Esophagus squamous epithelium (tissue), 4 donors: ENCODE measurements around the gene NXPE4.
"Not testable (repeated sequence)": the region's sequence is repeated elsewhere in the genome, so short reads cannot be mapped to it uniquely, and the experiment has no call there.

Experiments used
- POLR2A ChIP-seq, 4 donors: fragments of 450-650 bp; IDR thresholded peaks; one replicate each; pipeline ENCODE4 v1.6.1; 2017; ENCODE audit warnings: antibody characterized with exemption in 4 of 4, mild to moderate bottlenecking in 4 of 4, moderate library complexity in 3 of 4
- TF ChIP-seq, protein P1 (sequence below), 6 experiments: fragments of 450-650 bp in 4 of 6; fragments of 200-600 bp in 2 of 6; sonication (generic) in 2 of 6; IDR thresholded peaks; one replicate each; pipeline ENCODE4 v1.5.1; 2016 to 2019; ENCODE audit warnings: antibody characterized with exemption in 6 of 6, mild to moderate bottlenecking in 4 of 6, moderate library complexity in 4 of 6

DNA sequence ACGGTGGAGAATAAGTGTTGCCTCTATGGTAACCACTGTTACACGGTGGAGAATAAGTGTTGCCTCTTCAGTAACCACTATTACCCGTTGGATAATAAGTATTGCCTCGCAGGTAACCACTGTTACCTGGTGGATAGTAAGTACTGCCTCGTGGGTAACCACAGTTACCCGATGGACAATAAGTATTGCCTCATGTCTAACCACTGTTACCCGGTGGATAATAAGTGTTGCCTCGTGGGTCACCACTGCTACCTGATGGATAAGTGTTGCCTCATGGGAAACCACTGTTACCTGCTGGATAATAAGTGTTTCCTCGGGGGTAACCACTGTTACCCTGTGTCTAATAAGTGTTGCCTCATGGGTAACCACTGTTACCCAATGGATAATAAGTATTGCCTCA, 16.6 kb upstream of the NXPE4 start:
- TF ChIP-seq, protein P1, sequence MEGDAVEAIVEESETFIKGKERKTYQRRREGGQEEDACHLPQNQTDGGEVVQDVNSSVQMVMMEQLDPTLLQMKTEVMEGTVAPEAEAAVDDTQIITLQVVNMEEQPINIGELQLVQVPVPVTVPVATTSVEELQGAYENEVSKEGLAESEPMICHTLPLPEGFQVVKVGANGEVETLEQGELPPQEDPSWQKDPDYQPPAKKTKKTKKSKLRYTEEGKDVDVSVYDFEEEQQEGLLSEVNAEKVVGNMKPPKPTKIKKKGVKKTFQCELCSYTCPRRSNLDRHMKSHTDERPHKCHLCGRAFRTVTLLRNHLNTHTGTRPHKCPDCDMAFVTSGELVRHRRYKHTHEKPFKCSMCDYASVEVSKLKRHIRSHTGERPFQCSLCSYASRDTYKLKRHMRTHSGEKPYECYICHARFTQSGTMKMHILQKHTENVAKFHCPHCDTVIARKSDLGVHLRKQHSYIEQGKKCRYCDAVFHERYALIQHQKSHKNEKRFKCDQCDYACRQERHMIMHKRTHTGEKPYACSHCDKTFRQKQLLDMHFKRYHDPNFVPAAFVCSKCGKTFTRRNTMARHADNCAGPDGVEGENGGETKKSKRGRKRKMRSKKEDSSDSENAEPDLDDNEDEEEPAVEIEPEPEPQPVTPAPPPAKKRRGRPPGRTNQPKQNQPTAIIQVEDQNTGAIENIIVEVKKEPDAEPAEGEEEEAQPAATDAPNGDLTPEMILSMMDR (IDR thresholded peaks at IDR 0.05), result not testable (repeated sequence)
- TF ChIP-seq POLR2A (IDR thresholded peaks at IDR 0.05), result not testable (repeated sequence)
